Renal cortex interstitium (tissue), 11 donors: ENCODE results near the gene COL18A1. TPM values are rescaled to one million over a fixed set of nuclear protein-coding genes. Genes with fewer than 3 reads are reported as not detected.

Source experiments
- DNase-seq, 11 donors: peaks; one replicate each; pipeline ENCODE4 v3.0.0-alpha.2; 2013; ENCODE audit warnings: low read depth in 9 of 11, low spot score in 4 of 11; ENCODE audit errors: extremely low read depth in 1 of 11
- polyA plus RNA-seq, 3 donors: library from polyadenylated mRNA; unstranded; fragments of 120-200 nt; gene quantifications; one replicate each; pipeline ENCODE4 v1.2.1, GENCODE V29; 2013; ENCODE audit not compliant: insufficient read length in 3 of 3

Gene COL18A1
- polyA plus RNA-seq, 3 donors = 101 to 232 (median 169) TPM

DNA sequence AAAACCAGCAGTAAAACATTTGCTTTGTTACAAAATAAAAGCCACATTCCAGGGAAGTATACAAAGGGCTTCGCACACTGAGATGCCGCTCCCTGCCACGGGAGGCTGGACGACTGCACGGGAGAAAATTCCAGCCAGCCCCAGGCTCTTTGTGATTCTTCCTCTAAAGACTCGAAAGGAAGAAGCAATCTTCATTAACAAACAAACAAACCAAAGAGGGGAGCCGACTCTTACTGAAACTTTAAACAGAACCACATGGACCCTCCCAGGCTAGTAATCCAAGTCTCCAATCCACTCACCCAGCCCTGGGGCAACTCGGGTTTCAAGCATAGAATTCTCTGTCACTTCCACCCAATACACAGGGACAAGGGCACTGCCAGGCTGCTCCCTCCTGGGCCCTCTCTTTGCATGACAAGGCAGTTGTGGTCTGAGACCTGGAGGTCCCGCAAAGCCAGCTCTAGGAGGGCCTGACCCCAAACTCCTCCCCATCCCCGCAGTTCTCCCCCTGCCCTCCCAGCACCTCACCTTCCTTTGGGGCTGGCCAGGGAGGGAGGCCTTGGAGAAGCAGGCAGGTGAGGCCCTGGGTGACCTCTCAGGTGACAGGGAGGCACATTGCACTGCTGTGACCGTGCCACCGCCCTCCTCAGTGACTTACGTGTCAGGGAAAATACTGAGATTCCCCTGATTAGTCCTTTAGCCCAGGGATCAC lies 26.6 kb upstream of the COL18A1 start:
- peak in 1 of 11 donors; percentile 57 for DNase-seq

DNA sequence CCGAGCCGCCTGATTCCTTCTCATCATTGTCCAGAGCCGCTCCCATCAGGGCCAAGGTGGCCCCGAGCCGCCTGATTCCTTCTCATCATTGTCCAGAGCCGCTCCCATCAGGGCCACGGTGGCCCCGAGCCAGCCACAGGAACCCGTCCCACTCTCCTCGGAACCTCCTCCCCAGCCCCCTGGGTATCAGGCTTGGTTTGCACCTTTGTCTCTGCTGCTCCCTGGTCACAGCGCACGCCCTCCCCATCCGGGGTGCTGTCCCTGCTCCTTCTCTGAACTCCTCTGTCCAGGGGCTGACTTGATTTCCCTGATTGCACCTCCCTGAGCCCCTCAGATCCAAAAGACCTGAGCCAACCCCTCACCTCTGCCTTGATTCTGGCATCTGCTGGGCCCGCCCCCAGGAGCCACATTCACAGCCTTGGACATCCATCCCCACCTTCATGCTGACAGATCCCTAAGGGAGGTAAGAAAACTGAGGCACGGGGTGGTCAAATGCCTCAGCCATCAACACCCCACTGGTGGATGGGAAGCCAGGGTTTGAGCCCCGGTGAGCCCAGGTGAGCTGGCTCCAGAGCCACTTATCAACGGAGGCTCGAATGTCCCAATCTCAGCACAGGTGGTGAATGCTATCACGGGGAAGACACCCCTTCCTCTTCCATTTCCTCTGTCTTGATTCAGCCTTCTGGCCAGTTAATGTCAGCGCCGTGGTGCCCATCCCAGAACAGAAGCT lies 25.6 kb upstream of the COL18A1 start:
- DNase-seq = no peak

- DNase-seq = no peak
Measured at GRCh38 chr21:45379901-45380330, 25.0 kb upstream of the COL18A1 start.

DNA sequence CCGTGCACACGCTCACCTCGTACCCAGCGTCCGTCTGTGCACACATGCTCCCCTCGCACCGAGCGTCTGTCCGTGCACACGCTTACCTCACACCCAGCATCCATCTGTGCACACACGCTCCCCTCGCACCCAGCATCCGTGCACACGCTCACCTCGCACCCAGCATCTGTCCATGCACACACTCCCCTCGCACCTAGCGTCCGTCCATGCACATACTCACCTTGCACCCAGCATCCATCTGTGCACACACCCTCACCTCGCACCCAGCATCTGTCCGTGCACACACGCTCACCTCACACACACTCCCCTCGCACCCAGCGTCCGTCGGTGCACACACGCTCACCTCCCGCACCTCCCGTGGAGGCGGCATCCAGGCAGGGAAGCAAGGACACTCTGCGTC lies 24.4 kb upstream of the COL18A1 start:
- no peak for DNase-seq

- no peak for DNase-seq
Measured at GRCh38 chr21:45381036-45381787, 23.8 kb upstream of the COL18A1 start.

GRCh38 chr21:45381865-45382696 lies 22.9 kb upstream of the COL18A1 start:
- DNase-seq = no peak

DNA sequence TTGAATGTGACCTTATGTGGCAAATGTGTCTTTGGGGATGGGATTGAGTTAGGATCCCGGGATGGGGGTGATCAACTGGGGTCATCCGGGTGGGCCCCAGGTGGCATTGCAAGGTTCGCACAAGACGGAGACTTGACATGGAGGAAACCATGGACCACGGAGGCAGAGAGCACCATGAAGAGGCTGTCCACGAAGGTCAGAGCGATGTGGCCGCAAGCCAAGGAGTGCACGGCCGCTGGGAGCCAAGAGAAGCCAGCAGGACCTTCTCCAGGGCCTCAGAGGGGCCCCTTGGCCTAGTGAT lies 22.3 kb upstream of the COL18A1 start:
- no peak for DNase-seq

DNA sequence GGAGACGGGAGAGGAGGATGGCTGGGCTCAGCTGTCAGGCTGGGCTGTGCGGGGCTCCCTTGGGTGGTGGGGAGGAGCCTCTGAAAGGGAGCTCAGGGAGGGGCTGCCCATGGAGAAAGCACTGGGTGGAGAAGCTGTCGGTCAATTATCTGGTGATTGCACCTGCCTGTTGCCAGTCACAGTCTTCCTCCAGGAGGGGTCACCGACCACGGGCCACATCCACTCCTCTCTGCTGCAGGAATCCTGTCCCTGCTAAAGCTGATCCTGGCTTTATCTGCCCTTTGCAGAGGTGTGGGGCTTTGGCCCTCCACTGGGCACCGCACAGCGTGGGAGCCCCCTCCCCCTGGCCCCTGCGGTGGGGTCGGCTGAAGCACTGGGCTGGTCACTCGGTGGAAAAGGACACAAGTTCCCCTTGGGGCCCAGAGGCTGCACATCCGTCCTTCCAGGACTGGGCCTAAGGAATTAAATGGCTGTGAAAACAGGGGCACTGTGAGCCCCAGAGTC lies 21.8 kb upstream of the COL18A1 start:
- no peak for DNase-seq

DNA sequence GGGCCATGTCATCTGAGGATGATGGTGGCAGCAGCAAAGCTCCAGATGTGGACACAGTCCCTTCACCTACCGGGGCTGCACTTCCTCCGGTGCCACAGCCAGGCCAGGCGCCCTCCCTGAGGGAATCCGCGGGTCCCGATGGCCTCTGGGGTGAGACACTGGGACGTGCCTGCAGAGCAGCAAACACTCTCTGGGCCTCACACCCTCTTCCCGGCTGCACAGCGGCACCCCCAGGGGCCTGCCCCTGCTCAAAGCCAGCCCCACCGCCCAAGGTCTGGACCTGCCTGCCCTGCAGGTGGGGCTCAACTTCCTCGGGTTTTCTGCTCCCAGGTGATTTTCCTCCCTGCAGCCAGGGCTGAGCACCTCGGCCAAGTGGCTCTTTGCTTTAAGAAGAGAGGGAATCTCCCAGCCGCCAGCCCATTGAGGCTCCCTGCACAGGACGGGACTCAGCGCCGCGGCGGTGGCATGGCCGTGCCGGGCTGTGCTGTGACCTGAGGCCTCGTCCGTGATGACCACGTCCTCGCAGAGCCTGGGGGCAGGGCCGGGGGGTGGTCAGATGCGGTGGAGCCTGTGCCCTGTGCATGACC lies 21.3 kb upstream of the COL18A1 start:
- no peak for DNase-seq

DNA sequence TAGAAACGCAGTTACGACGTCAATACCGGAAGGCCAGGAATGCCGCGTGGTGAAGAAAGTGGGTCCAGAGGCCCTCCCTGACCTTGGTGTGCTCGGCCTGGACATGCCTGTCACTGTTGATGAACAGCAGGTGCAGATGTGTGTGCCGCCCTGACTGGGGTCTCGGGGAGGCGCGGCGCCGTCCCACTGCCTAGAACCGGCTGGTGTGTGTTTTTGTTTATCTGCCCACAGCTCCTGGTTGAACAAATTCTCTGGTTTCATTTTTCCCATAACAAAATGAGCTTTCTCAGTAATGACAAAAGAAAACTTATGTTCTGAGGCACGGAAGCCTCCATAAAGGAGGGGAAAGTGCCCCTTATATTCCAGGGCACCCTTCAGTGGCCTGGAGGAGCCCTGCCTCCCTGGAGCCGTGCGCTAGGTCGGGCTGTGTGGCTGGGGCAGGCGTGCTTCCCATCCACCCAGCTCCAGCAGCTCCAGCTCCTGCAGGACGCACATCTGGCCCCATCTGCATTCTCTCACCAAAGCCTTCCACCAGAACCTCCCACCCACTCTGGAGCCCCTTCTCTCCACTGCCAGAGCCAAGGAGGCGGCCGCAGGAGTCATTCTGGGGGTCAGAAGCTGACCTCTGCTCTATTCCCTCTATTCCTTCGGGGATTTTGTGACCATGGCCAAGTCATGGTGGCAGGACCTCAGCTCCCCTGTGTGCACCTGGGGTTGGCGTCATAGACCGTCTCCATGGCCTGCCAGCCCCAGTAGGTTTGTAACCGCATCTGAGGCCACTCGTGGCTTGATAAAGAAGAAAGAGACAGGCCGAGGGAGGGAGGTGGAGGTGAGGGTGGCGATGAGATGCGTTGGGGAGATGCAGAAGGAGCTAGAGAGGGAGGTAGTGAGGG lies 20.1 kb upstream of the COL18A1 start:
- DNase-seq = no peak

DNA sequence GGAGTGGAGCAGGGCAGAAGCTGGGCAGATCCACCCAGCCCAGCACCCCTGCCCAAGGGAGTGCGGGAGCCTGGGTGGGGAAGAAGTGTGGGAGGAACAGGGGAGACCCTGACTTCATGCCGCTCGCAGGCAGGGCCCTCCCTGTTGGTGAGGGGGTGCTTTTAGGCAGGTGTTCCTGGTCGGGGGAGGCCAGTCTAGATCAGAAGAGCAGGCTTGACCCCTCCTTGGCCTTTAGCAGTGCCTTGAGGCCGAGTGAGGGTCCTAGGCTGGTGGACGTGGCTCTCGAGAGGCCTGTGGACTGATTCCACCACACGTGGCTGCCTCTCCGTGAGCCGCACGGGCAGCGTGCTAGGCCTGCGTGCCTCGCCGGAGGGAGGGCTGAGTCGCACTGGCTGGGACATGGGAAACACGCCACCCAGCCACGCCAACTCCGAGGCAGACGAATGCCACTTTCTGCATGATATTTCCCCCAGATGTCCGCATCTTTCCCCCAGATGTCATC lies 19.4 kb upstream of the COL18A1 start:
- no peak for DNase-seq

GRCh38 chr21:45386336-45386727 lies 18.6 kb upstream of the COL18A1 start:
- no peak for DNase-seq

DNA sequence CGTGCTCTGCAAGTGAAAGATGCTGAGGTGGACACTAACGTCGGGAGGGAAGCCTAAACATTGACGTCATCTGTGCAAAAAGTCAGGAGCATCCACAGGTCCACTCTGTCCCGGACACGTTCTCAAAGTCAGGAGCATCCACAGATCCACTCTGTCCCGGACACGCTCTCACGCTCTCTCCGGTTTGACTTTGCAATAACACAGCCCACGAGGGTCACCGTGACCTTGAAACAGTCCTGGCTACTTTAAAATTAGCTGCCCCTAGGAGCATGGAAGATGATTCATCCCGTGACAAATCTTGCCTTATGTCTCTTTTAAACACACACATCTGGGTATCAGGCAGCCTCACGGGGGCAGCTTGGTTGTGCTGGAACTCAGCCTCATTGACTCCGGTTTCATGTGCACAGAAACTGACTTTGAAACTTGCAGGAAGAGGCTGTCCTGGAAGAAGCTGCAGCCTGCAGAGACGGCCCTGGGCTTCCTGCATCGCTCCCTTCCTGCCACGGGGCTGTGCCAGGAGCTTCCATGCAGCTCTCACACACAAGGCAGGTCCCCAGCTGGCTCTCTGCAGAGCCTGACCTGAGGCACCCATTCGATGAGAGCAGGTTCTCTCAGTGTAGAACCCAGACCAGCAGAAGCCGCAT lies 18.1 kb upstream of the COL18A1 start:
- peak in 1 of 11 donors; percentile 31 for DNase-seq

- DNase-seq = no peak
Measured at GRCh38 chr21:45387506-45387905, 17.5 kb upstream of the COL18A1 start.

DNA sequence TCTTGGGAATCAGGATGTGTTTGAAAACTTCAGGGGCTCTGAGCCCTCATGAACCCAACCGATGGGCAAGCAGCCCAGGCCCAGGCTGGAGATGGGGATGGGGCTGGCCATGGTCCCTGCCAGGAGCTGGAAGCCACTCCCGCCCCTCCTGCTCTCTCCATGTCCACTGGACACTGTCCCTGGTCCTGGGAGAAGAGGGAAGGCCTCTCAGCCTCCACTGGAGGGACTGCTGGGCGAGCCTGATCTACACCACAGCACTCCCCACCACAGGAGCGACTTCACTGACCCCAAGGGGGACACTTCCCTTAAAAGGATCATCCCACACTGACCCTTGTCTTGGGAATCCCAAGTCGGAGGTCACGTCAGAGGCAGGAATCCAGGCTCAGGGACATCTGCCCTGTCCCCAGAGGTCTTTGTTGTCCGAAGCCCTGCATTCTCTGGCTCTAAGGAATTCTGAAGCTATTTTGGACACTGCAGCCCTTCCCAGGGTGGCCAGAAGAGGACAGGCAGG lies 16.9 kb upstream of the COL18A1 start:
- DNase-seq = no peak

DNA sequence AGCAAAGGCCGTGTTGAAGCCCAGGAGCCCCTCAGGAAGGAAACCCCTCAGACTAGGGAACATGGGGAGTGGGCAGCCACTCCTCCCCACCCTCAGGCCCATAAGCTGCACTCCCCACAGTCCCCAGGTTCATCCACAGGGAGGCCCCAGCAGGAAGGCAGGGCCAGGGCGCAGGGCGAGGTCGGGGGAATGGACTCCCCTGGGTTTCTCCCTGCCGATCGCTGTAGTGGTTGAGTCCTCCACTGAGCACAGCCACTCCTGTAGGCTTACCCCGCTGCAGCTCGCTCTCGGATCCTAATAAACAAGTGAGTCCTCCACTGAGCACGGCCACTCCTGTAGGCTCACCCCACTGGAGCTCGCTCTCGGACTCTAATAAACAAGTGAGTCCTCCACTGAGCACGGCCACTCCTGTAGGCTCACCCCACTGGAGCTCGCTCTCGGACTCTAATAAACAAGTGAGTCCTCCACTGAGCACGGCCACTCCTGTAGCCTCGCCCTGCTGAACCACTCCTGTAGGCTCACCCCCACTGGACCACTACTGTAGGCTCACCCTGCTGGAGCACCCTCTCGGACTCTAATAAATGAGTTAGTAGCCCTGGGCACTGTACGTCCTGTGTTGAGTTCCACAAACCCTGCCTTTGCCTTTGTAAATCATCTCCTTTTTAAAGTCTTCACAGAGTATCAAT lies 16.2 kb upstream of the COL18A1 start:
- no peak for DNase-seq
